Vagina (tissue), 2 donors: Measurements from ENCODE around the gene TRIM24. TPM values are rescaled to one million over a fixed set of nuclear protein-coding genes. Genes with fewer than 3 reads are reported as not detected.
"Not testable (repeated sequence)": the region's sequence is repeated elsewhere in the genome, so short reads cannot be mapped to it uniquely, and the experiment has no call there.

Source experiments
- DNase-seq, 2 donors: peaks; one replicate each; pipeline ENCODE4 v3.0.0-alpha.2; 2017; ENCODE audit errors: extremely low spot score in 2 of 2
- H3K27ac ChIP-seq: fragments of 200-600 bp; sonication (generic); one replicate; pipeline ENCODE4 v1.5.1; 2019
- H3K27me3 ChIP-seq: fragments of 200-600 bp; sonication (generic); one replicate; pipeline ENCODE4 v1.5.1; 2019
- H3K36me3 ChIP-seq, 2 donors: fragments of 200-600 bp; sonication (generic); one replicate each; pipeline ENCODE4 v1.5.1; 2017 to 2019
- H3K4me1 ChIP-seq: fragments of 200-600 bp; sonication (generic); one replicate; pipeline ENCODE4 v1.5.1; 2019
- H3K4me3 ChIP-seq, 2 donors: fragments of 200-600 bp; sonication (generic); 1 replicate in 1 of 2; 2 replicates in 1 of 2; pipeline ENCODE4 v1.5.1; 2016 to 2019
- H3K9me3 ChIP-seq: fragments of 200-600 bp; sonication (generic); one replicate; pipeline ENCODE4 v1.5.1; 2019
- CTCF ChIP-seq, 3 experiments: fragments of 450-650 bp in 2 of 3; fragments of 200-600 bp in 1 of 3; sonication (generic) in 1 of 3; IDR thresholded peaks; one replicate each; pipeline ENCODE4 v1.5.1; 2017 to 2019; ENCODE audit warnings: antibody characterized with exemption in 3 of 3, mild to moderate bottlenecking in 2 of 3, moderate library complexity in 2 of 3
- POLR2A ChIP-seq, 2 donors: fragments of 450-650 bp; IDR thresholded peaks; one replicate each; pipeline ENCODE4 v1.6.1; 2017; ENCODE audit warnings: antibody characterized with exemption in 2 of 2, mild to moderate bottlenecking in 2 of 2, moderate library complexity in 2 of 2
- POLR2AphosphoS5 ChIP-seq, 2 donors: sonication (generic); formaldehyde crosslinking; IDR thresholded peaks; one replicate each; pipeline ENCODE4 v1.9.0; 2017; ENCODE audit warnings: antibody characterized with exemption in 2 of 2, mild to moderate bottlenecking in 2 of 2, low read depth in 1 of 2; ENCODE audit not compliant: insufficient read depth in 1 of 2
- intact Hi-C: fragments of 100-400 bp; cut with DNase I; formaldehyde crosslinking; loops from one replicate; pipeline ENCODE4 v1.15.1; 2023
- total RNA-seq: library from RNA; depleted of rRNA; stranded (reverse); fragments of >200 nt; gene quantifications from one replicate; pipeline ENCODE4 v1.2.3, GENCODE V29; 2016

Gene TRIM24
- total RNA-seq, 1 donor from 2014 or later: 12.5 TPM

- no peaks in the 10 kb centered on the region for H3K9me3 ChIP-seq
- no peaks in the 10 kb centered on the region for H3K27me3 ChIP-seq
- H3K36me3 ChIP-seq: no peaks in the 10 kb centered on the region
- no peak for TF ChIP-seq CTCF (IDR thresholded peaks at IDR 0.05)
- TF ChIP-seq POLR2AphosphoS5 (IDR thresholded peaks at IDR 0.05; ENCODE audit: insufficient read depth in 1 of 2, low read depth in 1 of 2): no peak
- no peak for TF ChIP-seq POLR2A (IDR thresholded peaks at IDR 0.05)
- intact Hi-C loops: no loop called here
- H3K27ac ChIP-seq: no peak overlapping the region
- no peak overlapping the region for H3K4me3 ChIP-seq
- DNase-seq: no peak
- peaks cover 6% of the 10 kb centered on the region for H3K4me1 ChIP-seq
Measured at GRCh38 chr7:138456220-138456619, 3.8 kb upstream of the TRIM24 start.

DNA sequence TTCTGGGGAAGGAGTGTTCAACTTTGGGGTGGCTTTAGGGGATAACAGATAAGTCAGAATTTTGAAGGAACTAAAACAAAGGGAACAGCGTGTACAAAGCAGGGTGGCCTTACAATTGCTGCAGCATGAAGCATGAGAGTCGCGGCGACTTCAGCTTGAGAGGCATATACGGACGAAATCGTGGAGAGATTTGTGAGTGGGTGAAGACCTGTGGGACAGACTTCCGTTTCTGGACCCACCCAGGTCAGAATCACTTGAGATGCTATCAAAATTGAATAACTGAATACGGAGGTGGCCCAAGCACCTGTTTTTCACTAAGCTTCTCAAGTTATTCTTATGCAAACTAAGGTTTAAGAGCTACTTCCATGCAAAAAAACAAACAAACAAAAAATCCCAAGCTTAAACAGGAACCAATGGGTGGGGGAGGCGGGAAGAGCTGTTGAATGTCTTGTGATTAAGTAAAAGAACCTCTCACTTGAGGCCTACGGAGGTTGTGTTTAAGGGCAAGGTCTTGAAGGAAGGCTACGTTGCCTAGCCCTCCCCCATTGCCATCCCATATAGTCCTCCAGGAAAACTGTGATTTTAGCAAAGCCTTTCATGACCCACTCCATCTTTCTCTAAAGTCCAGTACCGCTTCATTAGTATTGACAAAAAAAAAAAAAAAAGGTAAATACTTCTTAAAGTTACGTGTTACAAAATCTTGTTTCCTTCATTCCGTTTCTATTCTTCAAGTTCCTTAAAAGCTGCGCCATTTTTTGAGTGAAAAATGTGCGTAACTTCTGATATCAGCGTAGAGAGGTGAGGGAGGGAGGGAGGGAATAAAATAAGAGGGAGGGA is 1.3 kb upstream of the TRIM24 start:
- DNase-seq: no peak
- intact Hi-C loops: no loop called here
- Histone ChIP-seq H3K27ac (no peak overlapping the region), H3K36me3 (no peaks in the 10 kb centered on the region), H3K9me3 (no peaks in the 10 kb centered on the region), H3K27me3 (no peaks in the 10 kb centered on the region), H3K4me3 (peak overlapping the region in 1 of 2 donors; percentile 84), H3K4me1 (peaks cover 23% of the 10 kb centered on the region)
- TF ChIP-seq POLR2A (IDR thresholded peaks at IDR 0.05) (no peak), POLR2AphosphoS5 (IDR thresholded peaks at IDR 0.05; ENCODE audit: insufficient read depth in 1 of 2, low read depth in 1 of 2) (no peak), CTCF (IDR thresholded peaks at IDR 0.05) (no peak)

GRCh38 chr7:138459413-138460175 is 465 bp upstream of the TRIM24 start:
- Histone ChIP-seq H3K36me3 (no peaks in the 10 kb centered on the region), H3K27me3 (no peaks in the 10 kb centered on the region), H3K4me1 (peaks cover 23% of the 10 kb centered on the region), H3K4me3 (peak overlapping the region; percentile 84 to 97), H3K9me3 (no peaks in the 10 kb centered on the region), H3K27ac (peak overlapping the region; percentile 20)
- DNase-seq: peak in 1 of 2 donors; percentile 98
- intact Hi-C loops: no loop called here
- TF ChIP-seq POLR2A (IDR thresholded peaks at IDR 0.05) (no peak), POLR2AphosphoS5 (IDR thresholded peaks at IDR 0.05; ENCODE audit: insufficient read depth in 1 of 2, low read depth in 1 of 2) (peak in 1 of 2 donors; percentile 60), CTCF (IDR thresholded peaks at IDR 0.05) (peak in 1 of 3 experiments; percentile 52)

- H3K36me3 ChIP-seq: no peaks in the 10 kb centered on the region
- H3K27ac ChIP-seq: peak overlapping the region; percentile 95
- no peaks in the 10 kb centered on the region for H3K27me3 ChIP-seq
- peak overlapping the region; percentile 84 to 97 for H3K4me3 ChIP-seq
- intact Hi-C loops: no loop called here
- no peaks in the 10 kb centered on the region for H3K9me3 ChIP-seq
- H3K4me1 ChIP-seq: peaks cover 23% of the 10 kb centered on the region
- TF ChIP-seq CTCF (IDR thresholded peaks at IDR 0.05) (no peak), POLR2A (IDR thresholded peaks at IDR 0.05) (no peak), POLR2AphosphoS5 (IDR thresholded peaks at IDR 0.05; ENCODE audit: insufficient read depth in 1 of 2, low read depth in 1 of 2) (no peak)
- DNase-seq: no peak
Measured at GRCh38 chr7:138460649-138461607, 869 bp downstream of the TRIM24 start.

GRCh38 chr7:138463291-138463618 is 3.2 kb downstream of the TRIM24 start:
- peaks cover 23% of the 10 kb centered on the region for H3K4me1 ChIP-seq
- H3K9me3 ChIP-seq, DNase-seq, H3K27ac ChIP-seq, H3K4me3 ChIP-seq, H3K36me3 ChIP-seq, H3K27me3 ChIP-seq, intact Hi-C loops: not testable (repeated sequence)
